WI38 (cell line): ENCODE data around the gene ANHX.

Source experiments
- H3K4me3 ChIP-seq: 2 replicates; pipeline ENCODE4 v1.5.1; 2011; ENCODE audit warnings: low read depth, mild to moderate bottlenecking, control low read depth, low read length
- TF ChIP-seq, protein P1 (sequence below): IDR thresholded peaks from 2 replicates; pipeline ENCODE4 v1.5.1; 2012; ENCODE audit warnings: low read depth, mild to moderate bottlenecking, control low read depth, low read length

Gene ANHX

DNA sequence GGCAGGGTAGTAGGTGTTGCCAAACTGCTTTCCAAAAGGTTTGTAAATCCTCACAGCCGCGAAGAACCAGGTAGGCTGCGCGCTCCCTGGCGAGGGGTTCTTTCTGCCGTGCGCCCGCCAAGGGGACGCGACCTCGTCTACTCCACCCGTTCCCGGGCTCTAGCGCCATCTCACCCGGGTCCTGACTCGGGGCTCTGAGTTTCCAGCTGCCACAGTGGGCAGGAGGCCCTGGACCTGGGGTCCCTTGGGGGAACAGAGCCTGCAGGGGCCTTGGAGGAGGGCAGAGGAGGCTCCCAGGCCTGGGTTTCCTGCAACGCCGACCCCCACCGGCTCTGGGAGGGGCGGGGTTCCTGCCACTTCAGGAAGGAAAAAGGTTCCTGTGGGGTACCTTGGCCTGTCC lies 706 bp downstream of the ANHX start:
- TF ChIP-seq, protein P1, sequence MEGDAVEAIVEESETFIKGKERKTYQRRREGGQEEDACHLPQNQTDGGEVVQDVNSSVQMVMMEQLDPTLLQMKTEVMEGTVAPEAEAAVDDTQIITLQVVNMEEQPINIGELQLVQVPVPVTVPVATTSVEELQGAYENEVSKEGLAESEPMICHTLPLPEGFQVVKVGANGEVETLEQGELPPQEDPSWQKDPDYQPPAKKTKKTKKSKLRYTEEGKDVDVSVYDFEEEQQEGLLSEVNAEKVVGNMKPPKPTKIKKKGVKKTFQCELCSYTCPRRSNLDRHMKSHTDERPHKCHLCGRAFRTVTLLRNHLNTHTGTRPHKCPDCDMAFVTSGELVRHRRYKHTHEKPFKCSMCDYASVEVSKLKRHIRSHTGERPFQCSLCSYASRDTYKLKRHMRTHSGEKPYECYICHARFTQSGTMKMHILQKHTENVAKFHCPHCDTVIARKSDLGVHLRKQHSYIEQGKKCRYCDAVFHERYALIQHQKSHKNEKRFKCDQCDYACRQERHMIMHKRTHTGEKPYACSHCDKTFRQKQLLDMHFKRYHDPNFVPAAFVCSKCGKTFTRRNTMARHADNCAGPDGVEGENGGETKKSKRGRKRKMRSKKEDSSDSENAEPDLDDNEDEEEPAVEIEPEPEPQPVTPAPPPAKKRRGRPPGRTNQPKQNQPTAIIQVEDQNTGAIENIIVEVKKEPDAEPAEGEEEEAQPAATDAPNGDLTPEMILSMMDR, result no peak
- no peak overlapping the region for H3K4me3 ChIP-seq

DNA sequence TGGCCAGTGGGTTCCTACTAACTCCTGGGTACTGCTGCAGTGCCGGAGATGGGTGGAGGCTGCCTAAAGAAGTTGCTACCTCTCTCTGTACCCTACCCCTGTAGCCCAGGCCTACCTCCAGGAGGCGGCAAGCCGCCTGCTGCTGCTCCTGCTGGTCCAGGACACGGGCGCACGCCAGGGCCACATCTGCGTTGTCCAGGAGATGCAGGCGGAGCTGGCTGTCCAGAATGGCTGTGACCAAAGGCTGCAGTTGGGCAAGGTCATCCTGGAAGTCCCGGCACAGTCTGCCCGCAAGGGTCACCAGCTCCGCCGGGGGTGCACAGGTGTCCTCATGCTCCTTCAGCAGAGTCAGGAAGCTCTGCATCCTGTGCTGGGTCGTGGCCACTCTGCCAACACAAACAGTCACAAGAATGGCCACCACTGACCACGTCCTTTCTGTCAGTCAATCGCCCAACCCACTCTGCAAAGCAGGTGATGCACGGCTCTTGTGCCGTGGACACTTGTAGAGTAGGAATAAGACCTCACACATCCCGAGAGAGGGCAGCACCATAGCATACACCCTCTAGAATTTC lies 1.6 kb downstream of the ANHX start:
- no peak overlapping the region for H3K4me3 ChIP-seq
- TF ChIP-seq, protein P1, result no peak

DNA sequence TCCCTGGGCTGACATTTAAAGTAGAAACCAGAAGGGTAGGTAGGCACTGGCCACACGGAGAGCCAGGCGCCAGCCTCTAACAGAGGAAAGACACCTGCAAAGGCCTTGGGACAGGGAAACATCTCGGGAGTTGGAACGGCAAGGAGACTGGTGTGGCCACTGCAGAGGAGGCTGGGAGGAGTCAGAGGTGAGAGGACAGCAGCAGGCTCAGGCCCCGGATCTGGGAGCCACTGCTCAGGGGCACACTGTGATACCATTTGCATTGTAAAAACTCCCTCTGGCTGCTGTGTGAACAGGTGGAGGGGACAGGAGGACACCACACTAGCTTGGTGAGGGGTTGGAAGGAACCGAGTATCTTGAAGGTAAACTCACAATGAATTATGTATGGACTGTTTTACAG lies 2.7 kb downstream of the ANHX start:
- no peak overlapping the region for H3K4me3 ChIP-seq
- TF ChIP-seq, protein P1, result no peak

DNA sequence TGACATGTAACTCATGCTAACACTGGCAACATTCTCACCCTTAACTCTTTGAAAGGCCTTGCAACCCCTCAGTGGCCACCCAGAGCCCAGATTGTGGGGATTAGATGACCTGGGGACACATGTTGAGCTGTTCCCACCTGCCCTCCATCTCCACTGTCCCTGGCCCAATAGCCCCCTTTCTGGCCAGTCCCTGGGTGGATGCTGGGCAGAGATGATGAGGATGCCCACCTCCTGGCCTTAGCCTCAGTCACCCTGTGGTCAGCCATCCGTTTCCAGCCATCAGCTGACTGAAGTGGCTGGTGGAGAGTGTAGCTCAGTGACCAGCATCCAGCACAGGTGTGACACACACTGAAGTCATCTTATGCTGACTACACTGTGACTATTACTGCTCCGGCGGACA lies 4.7 kb downstream of the ANHX start:
- TF ChIP-seq, protein P1, result no peak

DNA sequence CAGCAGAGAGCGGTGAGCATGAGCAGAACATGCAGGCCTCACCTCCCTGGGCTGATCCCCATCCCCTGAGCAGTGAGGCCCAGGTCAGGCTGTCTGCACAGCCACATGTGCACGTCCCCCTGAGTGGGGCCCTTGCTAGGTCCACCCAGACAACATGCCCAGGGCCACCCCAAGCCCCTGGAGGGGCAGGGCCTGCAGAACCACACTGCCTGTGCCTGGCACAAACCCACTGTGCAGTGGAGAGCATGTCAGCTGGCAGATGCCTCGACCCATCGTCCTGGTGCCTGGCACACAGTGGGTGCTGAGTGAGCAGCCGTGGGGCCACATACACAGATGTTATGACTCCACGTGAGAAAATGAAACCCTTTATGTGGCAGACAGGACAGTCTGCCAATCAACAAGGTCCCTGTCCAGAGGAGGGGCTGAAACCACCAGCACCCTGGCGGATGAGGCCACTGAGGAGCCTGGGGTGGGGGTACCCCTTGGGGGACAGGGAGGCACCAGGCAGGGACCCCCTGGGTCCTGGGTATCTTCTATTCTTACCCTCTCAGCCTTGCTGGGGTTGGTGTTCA lies 8.3 kb downstream of the ANHX start:
- H3K4me3 ChIP-seq, result no peak overlapping the region
- TF ChIP-seq, protein P1, result no peak

More for the DNA sequence above, 4.7 kb downstream of the ANHX start:
- H3K4me3 ChIP-seq, result no peak overlapping the region

DNA sequence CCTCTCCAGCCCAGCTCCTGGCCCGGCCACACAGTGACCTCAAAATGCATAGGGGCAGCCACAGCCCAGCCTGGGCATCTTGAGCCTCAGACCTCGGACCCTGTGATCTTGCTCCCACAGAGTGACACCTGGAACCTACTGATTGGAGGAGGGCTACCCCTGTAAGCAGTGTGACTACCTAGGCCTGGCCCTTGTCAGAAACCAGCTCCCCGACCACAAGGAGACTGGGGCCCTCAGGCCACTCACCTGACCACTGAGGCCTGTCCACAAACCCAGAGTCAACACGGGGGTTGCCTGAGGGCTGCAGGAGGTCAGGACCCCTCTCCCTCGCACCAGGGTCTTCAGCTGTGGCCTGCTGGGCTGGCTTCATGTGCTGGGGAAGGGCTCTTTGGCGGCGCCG lies 9.0 kb downstream of the ANHX start:
- TF ChIP-seq, protein P1, result no peak
- H3K4me3 ChIP-seq, result no peak overlapping the region

DNA sequence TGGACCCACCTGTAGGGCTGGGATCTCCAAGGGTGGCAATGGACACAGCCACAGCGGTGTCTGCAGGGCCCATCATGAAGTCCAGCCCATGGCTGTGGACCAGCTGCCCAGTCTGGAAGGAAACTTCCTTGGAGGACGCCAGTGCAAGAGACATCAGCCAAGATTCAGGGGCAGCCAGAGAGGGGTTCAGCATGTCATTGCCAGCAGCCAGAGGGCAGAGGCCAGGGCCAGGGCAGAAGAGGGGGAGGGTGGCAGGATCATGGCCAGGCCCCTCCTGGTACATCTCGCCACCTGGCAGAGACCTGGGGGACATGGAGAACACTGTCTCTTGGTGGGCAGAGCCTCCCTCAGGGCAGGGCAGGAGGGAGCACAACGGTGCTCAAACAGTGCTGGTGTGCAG lies 10.2 kb downstream of the ANHX start:
- H3K4me3 ChIP-seq, result no peak overlapping the region
- TF ChIP-seq, protein P1, result no peak
